Midbrain (tissue), 1 donor: Measurements from ENCODE around the gene L3MBTL2.

Experiments used
- DNase-seq: peaks from one replicate; lab custom pipeline; 2025; lab: John Stamatoyannopoulos, UW

Gene L3MBTL2

DNA sequence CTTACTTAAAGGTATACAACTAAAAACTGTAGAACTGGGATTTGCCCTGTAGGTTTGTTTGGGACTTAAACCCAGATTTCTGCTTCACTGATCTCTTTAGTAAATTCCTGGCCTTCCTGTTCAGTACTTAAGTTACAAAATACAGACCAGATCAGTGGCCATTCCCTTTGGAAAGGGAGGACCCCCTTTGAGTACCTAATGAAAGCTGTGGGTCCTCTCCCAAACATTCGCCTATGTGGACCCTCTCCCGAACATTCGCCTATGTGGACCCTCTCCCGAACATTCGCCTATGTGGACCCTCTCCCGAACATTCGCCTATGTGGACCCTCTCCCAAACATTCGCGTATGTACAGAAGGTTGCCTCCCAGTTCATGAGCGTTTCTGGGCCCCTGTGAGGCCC, 10.3 kb downstream of the L3MBTL2 start:
- DNase-seq = no peak

DNA sequence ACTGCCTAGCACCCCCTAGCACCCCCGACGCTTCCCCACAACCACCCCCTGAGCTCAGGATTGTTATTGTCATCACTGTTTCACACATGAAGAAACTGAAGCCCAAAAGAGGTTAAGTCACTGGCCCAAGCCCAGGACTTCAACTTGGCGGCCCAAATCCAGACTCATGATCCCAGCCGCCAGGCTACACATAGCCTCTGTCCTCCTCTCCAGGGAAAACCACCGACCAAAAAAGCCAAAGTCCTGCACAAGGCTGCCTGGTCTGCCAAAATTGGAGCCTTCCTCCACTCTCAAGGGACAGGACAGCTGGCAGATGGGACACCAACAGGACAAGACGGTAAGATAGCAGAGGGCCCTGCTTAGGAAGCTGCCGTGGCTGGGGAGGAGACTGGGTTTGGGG, 10.8 kb downstream of the L3MBTL2 start:
- DNase-seq = no peak

DNA sequence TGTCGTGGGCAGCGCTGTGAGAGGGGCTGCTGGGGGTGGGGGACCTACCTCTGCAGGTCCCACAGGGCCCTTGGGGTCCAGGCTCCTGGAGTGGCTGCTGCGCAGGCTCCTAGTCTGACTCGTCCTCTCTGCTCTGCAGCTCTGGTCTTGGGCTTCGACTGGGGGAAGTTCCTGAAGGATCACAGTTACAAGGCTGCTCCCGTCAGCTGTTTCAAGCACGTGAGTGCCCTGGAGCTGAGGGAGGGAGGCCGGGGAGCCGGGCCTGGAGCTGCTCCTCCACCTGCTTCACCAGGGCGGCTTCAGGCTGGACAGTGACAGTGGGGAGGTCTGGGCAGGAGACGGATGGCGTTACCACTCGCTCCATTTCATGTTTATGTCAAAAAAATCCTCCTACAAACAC, 11.9 kb downstream of the L3MBTL2 start:
- DNase-seq = no peak

- peak; percentile 67 for DNase-seq
Observed at GRCh38 chr22:41217553-41218157, 12.5 kb downstream of the L3MBTL2 start.

DNA sequence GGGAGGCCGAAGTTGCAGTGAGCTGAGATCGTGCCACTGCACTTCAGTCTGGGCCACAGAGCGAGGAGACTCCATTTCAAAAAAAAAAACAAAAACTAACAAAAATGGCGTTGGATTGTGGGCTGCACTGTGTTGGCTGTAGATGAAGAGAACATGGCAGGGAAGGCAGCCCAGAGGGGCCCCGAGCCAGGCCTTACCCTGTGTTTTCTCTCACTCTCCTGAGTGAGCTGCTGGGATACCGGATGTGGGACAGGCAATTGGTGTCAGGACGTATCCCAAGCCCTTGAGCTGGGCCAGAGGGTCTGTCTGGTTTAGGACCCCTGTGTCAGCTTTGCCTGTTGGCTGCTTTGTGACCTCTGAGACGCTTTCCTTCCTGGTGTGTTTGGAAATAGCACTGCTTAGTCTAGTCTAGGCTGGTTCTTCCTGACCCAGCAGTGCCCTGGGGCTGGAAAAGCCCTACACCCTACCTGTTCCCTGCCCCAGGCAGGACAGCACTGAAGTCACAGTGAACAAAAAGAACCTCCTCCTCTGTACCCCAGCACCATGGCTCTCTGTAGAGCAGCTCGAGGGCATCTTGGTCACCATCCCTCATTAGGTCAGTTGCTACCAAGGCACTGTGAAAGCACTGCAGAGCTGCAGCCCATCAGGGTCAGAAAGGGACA, 17.9 kb downstream of the L3MBTL2 start:
- no peak for DNase-seq

DNA sequence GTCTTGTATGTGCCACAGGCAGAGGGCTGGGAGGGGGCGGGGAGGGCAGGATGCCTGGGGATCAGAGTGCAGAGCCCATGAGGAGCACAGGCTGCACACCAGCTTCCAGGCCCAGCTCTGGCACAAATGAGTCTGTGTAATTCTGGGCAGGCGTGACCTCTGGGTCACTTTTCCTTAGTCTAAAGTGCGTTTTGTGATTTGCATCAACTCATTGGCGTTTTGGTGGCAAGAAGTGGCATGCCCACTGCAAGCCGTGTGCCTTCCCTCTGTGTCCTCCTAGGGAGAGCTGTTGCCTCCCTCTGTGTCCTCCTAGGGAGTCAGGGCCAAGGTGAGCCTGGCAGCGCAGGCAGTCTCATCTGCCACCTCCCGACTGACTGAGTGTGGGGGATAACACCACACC, 18.4 kb downstream of the L3MBTL2 start:
- DNase-seq = no peak

GRCh38 chr22:41226723-41227655, 21.9 kb downstream of the L3MBTL2 start:
- DNase-seq = peak; percentile 34

DNA sequence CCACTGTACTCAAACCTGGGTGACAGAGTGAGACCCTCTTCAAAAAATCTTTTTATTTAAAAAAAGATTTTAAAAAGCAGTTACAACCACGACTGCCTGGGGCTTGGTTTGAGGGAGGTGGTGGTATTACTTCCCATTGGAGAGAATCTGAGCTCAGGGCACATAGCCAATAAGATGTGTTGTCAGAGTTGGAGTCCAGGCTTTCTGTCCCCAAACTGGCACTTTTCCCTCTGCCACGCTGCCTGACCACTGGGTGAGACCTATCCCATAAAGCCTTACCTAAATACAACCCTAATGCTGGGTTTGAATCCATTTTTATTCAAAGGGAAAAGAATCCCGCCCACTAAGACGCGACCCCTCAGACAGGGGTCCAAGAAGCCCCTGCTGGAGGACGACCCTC, 24.1 kb downstream of the L3MBTL2 start:
- no peak for DNase-seq

GRCh38 chr22:41229730-41230400, 24.8 kb downstream of the L3MBTL2 start:
- DNase-seq = no peak

DNA sequence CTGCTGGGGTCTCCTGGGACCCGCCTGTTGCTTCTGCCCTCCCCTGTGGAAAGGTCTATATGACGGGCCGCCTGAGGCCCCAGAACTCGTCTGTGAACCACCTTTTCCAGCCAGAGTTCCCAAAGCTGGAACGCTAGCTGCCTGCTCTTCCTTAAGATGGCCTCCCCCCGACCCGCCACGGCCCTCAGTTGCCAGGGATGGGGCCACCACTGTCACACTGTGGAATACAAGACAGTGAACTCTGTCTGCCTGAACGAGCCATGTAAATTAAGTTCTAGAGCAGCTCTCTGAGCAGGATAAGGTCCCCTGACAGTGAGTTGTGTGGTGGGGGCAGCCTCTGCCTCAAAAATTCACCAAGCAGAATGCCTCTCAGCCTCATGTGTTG, 25.3 kb downstream of the L3MBTL2 start:
- DNase-seq = no peak

- no peak for DNase-seq
Observed at GRCh38 chr22:41231369-41231768, 26.3 kb downstream of the L3MBTL2 start.

DNA sequence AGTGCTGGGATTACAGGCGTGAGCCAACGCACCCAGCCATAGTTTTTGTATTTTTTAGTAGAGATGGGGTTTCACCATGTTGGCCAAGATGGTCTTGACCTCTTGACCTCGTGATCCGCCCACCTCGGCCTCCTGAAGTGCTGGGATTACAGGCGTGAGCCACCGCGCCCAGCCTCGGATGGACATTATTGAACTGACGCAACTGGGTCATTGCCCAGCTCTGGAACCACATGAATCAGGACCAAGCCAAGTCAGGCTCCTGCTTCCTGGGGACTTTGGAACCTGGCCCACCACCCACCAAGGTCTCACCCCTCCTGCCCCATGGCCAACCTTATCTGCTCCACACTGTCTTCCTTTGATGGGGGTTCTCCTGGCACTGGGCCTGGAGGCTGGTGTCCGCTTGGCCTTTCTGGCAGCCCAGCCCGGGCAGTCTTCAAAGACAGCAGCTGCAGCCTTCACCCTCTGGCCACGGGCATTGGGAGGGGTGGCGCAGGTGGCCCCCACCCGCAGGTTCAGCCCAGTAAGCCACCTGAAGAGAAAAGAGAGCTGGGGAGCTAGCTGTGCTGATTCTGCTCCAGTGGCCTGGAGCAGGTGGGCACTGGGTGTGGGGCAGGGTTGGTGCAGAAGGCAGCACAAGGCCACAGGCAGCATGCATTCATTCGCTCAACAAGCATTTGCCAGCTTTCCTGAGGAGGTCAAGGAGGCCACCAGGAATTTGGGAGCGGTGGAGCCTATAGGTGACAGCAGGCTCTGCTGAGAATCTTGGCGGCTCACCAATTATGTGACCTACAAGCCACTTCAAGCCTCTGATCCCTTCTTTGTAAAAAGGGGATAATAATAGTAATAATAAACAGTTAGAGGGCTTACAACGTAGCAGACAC, 29.9 kb downstream of the L3MBTL2 start:
- DNase-seq = no peak

GRCh38 chr22:41237036-41237706, 32.1 kb downstream of the L3MBTL2 start:
- DNase-seq = no peak

- peak; percentile 54 for DNase-seq
Observed at GRCh38 chr22:41237707-41238569, 32.8 kb downstream of the L3MBTL2 start.

DNA sequence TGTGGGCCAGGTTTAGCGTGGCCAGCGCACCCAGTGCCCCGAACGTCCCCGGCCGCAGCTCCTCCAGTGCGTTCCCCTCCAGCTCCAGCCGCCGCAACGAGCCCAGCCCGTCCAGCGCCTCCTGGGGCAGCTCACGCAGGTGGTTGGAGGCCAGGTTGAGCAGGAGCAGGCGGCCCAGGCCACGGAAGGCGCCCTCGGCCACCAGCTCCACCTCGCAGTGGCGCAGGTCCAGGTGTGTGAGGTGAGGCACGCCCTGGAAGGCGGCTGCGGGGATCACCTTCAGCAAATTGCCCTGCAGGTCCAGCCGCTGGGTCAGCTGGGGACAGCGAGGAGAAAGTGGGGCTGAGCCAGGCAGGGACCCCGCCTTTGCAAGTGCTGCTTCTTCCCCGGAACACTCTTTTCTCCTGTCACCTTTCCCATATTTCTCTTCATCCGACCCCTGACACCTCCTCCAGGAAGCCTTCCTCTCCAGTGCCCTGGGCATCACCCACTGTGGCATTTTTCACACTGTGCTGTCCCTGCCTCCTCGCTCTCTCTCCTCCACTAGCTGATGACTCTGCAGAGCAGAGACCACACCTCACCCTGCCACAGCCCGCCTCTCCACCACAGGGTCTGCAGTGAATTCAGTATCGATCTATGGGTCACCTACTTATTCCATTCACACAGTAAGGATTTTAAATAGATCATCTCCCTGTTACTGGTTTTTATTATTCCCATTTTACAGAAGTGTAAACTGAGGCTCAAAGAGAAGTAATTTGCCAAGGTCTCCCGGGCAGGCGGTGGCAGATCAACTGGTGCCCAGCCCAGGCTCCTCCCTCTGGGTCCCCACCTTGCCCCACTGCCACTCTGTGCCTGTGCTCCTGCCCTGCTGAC, 33.7 kb downstream of the L3MBTL2 start:
- no peak for DNase-seq

GRCh38 chr22:41239443-41240128, 34.5 kb downstream of the L3MBTL2 start:
- peak; percentile 36 for DNase-seq

GRCh38 chr22:41240377-41241132, 35.4 kb downstream of the L3MBTL2 start, which contains the start of gene CHADL:
Gene CHADL (minus strand): TSS chr22:41240931. CDS start chr22:41240881, 50 bp downstream.
- DNase-seq = peak; percentile 95
